NCI-H82 (cell line): Measurements from ENCODE around the gene BANP.
"Not testable (repeated sequence)": the region's sequence is repeated elsewhere in the genome, so short reads cannot be mapped to it uniquely, and the experiment has no call there.

Experiments
- DNase-seq: peaks from one replicate; lab custom pipeline; 2025; lab: John Stamatoyannopoulos, UW

Gene BANP

DNA sequence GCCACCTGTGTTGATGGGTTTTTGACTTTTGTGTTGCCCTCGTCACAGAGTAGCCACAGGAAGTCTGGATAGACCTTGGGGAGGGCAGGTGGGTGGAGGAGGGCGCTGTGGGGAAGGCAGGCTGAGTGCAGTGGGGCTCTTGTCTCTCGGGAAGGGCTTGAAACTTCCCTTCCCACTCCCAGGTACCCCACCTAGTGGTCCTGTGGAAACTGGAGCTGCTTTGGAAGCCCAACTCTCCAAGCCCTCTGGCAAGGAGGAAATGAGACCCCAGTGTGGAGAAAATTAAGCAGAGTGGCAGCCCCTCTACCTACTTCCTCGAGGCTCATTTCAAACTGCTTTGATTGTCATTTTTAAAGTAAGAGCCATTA, 24.1 kb upstream of the BANP start:
- peak; percentile 16 for DNase-seq

DNA sequence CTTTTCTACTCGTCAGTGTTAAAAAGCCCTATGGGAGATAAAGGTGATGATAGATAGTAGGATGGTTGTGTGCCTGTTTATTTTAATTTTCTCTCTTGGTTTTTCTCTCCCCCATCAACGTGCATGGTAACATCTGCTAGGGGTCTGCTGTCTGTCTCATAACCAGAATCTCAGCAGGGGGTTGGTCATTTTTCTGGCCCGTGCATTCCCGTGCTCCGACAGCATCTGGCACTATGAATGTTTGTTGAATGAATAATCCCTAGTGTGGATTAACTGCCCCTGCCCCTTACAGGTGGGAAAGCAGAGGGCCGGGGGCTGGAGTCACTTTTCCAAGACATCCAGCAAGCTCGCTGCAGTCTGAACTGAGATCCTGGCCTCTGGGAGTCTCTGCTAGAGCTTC, 21.2 kb upstream of the BANP start:
- no peak for DNase-seq

DNA sequence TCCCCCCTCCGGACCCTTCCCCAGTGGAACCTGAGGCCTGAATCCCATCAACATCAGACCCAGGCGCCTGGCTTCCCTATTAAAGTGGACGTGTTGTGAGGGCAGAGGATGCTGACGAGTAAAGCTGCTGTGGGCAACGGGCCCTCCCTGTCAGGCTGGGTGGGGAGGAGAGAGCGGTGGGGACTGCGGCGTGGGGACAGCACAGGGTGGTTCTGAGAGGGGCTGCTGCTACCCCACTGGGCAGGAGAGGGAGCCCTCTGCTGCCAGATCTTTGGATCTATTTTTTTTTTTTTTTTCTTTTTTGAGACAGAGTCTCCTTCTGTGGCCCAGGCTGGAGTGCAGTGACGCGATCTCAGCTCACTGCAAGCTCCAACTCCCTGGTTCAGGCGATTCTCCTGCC, 20.8 kb upstream of the BANP start:
- DNase-seq, result peak; percentile 41

DNA sequence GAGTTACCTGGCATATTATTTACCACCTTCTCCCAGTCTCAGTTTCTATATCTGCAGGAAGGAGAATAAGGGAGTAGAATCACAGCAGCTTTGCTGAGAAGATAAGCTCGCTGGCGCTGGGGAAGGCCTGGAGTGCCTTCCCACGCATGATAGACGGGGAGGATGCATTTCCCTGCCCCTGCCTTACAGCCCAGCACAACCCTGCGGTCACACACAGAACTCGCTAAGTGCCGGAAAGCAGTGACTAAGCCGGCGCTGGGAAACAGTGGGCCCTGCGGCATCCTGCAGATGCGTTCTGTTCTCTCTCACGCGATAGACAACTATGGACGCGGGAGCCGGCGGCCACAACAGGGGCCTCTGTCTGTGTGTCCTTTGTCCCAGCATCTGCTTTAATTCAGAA, 19.7 kb upstream of the BANP start:
- no peak for DNase-seq

DNA sequence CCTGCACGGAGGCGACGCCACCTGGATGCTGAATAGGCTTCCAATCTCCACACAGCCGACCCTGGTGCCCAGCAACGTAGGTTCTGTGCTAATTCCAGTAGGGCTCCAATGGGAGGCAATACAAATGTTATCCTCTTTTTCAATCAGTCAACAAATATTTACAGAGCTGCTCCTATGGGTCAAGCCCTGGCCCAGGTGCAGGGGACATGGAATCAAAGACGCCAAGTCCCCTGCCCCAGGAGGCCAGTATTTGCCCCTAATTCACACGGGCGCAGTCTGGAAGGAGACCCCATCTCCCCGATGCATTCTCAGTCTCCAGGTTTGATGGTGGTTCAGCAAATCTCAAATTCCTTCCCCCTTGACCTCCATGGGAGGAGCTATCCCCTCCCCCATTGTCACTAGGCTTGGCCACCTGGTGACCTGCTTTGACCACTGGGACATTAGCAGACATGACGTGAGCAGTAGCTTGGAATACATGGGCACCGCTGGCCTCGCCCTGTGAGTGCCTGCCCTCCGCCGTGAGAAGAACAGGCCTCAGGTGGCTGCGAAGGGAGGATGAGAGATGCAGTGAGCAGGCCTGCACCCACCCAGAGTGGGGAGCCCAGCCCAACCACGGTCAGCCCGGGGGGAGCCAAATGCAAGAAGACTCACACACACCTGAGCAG, 18.6 kb upstream of the BANP start:
- DNase-seq, result not testable (repeated sequence)

DNA sequence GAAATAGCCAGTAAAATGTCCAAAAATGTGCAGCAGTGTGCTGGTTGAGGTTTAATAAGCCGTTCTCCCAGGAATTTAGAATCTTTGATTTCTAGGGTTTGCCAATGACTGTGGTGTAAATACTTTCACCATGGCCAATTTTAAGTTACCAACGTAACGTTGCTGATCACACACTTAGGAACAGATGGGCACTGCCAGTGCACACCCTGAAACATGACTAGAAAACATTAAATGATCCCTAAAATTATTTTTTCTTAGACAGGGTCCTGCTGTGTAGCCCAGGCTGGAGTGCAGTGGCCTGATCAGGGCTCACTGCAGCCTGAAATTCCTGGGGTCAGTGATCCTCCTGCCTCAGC, 18.1 kb upstream of the BANP start:
- DNase-seq, result no peak

DNA sequence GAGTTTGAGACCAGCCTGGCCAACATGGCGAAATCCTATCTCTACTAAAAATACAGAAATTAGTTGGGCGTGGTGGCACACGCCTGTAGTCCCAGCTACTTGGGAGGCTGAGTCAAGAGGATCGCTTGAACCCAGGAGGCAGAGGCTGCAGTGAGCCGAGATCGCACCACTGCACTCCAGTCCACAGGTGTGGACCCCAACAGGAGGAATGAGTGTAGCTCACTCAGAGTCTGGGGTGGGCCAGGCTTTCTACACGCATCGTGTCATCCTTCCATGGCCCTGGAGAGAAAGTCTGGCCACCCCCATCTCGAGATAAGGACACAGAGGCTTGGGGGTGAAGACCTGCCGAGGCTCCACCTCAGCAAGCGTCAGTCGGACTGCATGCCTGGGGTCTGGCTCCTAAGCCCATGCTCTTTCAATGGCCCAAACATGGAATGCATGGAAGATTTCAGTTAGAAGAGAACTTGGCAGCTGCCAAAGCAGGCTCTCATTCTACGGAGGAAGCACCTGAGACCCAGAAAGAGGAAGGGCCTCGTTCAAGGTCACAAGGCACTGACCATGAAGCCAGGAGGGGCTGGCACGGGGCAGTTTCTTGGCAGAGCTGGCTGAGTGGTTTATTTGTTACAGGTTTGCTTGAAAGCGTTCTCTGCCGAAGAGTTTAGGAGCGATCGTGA, 16.3 kb upstream of the BANP start:
- DNase-seq, result not testable (repeated sequence)

DNA sequence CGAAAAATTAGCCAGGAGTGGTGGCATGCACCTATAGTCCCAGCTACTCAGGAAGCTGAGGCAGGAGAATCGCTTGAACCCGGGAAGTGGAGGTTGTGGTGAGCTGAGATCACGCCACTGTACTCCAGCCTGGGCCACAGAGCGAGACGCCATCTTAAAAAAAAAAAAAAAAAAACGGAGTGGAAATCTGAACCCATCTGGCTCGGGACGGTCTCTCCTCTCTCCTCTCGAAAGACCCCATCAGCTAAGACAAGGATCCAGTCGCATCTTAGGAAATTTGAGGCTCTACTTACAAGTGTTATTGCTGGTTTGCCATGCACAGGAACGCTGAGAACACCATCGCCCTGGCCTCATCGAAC, 15.2 kb upstream of the BANP start:
- DNase-seq, result not testable (repeated sequence)

DNA sequence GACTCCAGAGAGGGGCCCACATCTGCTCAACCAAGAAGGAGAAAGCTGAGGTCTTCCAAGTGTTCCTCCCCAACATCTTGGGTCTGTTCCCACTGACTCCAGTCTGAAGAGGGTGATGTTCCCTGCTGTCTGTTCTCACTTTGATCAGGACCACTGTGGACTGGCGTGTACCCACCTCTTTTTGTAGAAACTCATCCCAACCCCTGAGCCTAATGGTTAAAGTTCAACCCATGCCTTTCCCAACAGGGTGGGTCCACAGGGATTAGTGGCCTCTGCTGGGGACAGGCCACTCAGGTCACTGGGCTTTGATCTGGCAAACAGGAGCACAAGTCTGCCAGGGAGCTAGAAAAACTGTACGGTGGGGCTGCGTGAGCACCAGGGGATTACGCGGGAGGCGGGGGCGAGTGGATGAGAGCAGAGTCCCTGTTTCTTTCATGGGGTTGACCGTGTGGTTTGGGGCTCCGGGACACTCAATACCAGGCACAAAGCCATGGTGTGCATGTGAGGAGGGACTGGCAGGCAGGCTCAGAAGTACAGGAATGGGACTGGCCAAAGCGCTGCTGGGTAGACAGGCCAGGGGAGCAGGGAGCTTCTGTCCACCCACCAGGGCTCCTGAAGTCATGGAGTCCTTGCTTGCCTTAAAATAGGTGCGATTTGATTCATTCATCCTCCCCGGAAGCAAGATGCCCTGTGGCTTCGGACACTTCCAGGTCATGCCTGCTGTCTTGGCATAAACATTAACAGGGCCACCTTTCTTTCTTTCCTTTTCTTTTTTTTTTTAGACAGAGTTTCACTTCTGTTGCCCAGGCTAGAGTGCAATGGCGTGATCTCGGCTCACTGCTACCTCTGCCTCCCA, 14.6 kb upstream of the BANP start, which contains the start of gene CA5A:
TSS of gene CA5A (minus strand) at position 155 of the 856 bp plus-strand sequence. CDS start at position 76, 79 bp downstream.
- no peak for DNase-seq

DNA sequence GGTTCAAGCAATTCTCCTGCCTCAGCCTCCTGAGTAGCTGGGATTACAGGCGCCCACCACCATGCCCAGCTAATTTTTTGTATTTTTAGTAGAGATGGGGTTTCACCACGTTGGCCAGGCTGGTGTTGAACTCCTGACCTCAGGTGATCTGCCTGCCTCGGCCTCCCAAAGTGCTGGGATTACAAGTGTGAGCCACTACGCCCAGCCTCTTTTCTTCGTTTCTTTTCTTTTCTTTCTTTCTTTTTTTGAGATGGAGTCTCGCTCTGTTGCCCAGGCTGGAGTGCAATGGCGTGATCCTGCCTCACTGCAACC, 14.0 kb upstream of the BANP start:
- not testable (repeated sequence) for DNase-seq

DNA sequence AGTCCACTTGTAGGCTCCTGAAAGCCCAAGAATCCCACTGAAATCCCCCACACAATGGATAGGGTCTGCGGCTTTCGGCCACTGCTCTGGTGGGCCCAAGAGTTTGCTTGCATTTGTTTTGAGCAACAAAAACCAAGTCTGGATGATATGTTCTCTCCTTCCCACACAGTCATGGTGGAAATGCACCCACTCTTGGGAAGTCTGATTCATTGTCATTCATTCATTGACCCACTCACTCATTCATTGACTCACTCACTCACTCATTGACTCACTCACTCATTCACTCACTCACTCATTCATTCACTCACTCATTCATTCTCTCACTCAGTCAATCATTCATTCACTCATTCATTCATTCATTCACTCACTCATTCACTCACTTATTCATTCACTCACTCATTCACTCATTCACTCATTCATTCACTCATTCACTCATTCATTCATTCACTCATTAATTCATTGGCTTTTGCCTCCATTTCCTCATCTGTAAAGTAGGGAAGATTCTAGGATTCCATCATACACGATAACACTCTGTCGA, 12.8 kb upstream of the BANP start:
- DNase-seq, result no peak

DNA sequence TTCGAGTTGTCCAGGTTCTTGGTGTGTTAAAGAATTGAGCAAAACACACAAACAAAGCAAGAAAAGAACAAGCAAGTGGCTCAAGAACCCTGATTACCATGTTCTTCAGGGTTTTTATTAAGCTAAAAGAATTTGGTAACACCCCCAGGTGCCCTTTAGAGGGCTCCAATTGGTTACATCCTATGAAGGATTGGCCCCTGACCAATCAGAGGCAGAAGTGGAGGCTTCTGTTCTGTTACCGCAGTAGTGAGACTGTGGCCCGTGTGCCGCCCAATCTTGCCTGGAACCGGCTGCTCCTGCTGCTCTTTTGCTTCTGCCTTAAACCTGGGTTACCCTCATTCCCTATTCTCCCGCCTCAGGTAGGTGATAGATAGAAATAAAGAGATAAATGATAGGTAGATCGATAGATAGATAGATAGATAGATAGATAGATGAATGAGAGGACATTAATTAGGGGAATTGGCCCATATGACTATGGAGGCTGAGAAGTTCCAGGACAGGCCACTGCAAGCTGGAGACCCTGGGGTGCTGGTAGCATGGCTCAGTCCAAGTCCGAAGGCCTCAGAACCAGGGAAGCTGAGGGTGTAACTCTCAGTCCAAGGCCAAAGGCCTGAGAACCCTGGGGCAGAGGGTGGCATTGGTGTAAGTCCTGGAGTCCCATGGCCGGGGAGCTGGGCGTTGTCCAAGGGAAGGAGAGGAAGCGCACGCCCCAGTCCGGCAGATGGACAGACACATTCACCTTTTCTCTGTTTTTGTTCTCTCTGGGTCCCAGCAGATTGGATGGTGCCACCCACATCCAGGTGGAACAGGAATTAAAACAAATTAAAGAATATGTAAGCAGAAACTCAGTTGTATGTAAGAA, 11.4 kb upstream of the BANP start:
- DNase-seq, result no peak

DNA sequence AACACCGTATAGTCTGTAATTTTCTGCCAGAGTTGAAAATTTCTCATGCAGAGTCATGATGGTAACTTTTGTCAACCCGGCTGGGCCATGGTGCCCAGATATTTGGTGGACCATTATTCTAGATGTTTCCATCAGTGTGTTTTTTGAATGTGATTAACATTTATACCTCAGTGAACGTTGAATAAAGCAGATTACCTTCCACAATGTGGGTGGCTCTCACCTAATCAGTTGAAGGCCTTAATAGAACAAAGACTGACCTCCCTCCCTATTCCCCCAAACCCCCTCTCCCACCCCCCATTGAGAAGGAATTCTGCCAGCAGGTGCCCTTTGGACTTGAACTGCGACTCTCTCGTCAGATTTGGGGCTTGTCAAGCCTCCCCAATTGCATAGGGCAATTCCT, 8.6 kb upstream of the BANP start:
- DNase-seq, result no peak

DNA sequence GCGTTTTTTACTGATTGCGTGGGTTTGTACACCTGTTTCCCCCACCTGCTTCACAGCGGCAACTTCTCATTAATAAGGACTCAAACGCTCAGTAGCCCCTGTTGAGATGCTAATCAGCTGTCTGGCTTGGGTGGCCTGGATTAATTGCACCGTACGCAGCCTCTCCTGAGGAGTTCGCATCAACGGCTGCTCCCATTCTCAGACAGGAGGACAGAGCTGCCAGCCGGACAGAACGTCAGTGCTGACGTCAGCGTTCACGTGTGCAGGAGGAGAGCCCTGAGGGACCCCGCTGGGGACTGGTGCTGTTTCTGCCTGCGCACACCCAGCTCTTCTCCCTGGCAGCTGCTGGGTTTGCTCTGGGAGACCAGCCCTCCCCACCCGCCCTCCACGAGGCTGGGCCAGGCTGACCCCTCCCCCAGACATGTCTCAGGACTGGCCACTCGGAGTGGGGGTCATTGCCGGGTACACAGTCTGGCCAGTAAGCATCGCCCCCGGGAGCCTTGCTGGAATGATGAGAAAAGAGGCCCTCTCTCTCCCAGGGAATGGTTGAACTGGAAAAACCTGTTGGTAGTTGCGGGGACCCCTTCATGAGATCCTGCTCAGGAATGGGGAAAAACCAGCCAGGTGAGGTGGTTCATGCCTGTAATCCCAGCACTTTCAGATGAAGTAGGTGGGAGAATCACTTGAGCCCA, 5.7 kb upstream of the BANP start:
- DNase-seq, result peak; percentile 63

DNA sequence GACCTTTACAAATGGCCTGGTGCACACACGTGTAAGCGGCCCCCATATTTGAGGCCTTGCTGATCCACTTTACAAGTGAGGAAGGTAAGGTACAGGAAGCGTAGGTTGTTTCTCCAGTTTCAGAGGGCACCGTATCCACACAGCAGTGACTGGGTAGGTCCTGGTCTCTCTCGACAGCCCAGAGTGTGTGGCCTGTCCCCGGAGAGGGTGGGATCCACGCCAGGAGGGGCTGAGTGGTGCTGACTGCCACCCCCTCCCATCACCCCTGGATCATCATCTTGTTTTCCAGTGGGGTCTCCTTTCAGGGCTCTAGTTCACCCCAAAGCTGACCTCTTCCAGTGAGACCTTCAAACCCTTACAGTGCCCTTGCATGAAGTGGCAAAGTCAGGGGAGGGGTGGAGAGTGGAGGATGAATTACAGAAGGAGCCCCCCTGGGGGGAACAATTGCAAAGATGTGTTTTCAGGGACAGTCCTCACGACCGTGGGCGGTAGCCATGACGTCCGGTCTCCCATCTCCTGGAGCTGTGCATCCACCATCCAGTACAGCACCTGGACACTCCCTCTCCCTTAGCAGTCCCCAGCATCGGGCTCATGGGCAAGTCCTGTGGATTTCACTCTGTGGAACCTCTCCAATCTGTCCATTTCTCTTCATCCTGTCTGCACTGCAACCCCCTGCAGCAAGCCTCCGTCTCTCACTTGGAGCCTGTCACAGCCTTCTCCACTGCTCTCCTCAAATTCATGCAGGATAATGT, 4.5 kb upstream of the BANP start:
- no peak for DNase-seq

DNA sequence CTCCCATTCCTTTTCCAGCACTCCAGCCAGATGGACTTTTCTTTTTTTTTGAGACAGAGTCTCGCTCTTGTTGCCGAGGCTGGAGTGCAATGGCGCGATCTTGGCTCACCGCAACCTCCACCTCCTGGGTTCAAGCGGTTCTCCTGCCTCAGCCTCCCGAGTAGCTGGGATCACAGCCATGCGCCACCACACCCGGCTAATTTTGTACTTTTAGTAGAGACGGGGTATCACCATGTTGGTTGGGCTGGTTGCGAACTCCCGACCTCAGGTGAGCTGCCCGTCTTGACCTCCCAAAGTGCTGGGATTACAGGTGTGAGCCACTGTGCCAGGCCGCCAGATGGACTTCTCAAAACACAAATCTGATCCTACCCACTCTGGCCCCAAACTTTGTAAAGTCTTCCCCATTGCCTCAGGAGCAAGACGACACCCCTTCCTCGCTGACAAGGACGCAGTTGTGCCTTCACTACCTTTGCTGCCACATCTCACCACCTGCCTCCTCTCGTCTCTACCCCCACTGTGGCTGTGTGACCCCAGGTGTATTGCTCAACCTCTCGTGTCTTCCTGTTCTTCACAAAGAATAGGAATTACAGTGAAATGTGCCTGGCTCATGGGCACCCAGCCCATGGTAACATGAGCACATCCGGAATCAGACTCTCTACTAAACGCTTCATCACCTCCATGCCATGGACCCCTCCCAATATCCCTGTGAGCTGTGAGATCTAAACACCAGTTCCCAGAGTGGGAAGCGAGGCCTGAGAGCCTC, 3.7 kb upstream of the BANP start:
- DNase-seq, result no peak

DNA sequence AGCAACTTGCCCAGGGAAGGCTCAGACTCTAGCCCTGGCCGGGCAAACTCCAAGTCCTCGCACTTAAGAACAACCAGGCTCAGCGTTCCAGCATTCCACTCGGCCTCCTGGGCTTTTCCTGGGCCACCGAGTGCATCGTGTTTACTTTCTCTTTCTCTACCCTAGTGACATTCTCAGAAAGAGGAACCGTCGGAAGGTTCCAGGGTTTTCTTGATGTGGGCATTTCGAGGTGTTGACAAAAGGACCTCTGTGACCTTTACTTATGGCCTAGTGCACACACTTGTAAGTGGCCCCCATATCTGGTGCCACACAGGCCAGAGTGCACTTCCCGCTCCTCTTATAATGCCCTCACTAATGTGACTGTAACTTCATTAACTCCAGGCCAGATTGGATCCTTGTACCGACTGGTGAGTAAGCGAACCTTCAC, 3.1 kb upstream of the BANP start:
- DNase-seq, result no peak

DNA sequence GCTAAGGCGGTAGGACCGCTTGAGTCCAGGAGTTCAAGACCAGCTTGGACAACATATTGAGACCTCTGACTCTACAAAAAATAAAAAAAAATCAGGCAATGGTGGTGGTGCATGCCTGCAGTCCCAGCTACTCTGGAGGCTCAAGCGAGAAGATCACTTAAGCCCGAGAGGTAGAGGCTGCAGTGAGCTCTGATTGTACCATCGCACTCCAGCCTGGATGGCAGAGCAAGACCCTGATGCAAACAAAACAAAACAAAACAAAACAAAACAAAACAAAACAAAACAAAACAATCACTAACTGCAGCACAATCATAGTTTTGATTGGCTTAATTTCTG, 2.5 kb upstream of the BANP start:
- DNase-seq, result no peak

DNA sequence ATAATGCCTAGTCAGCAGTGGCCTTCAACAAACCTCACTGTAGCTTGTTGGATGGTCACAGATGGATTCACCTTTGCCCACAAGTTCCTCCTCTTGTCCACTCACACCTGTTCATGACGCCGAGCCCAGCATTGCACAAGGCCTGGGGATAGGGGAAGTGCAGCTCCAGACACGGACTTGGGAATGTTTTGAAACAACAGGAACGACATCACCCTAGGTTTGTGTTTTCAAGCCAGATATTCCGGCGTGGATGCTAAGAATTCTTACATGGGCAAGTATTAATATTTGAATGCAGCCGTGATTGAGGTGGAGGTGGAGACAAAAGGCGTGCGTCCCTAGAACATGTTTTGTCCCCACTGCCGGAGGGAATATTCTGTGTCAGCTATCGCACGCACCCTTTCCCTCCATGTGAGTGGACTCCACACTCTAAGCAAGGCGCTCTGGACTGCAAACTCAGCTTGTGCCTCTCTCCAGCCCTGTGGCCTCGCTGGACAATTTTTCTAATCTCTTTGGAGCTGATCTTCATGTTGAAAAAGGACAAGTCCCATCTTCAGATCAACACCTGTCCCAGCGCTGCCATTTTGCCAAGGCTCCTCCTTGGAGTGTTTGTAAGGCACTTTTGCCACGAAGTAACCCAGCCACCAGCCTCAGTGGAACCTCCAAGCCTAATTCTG, 2.0 kb upstream of the BANP start:
- no peak for DNase-seq
